Mucosa of gallbladder (tissue), 1 donor: Measurements from ENCODE around the gene BHLHE41. TPM values are rescaled to one million over a fixed set of nuclear protein-coding genes. Genes with fewer than 3 reads are reported as not detected.

ENCODE experiments used
- DNase-seq: peaks from one replicate; pipeline ENCODE4 v3.0.0-alpha.2; 2020; ENCODE audit warnings: low spot score
- total RNA-seq: library from RNA; stranded (reverse); gene quantifications from one replicate; pipeline ENCODE4 v1.2.1, GENCODE V29; 2021
- donor health status: DM: no; HTN: no; CAD: no.

BHLHE41 gene
- total RNA-seq, 1 donor from 2014 or later: 99.6 TPM

GRCh38 chr12:26080911-26081310 lies 43.9 kb downstream of the BHLHE41 start:
- DNase-seq: no peak

- no peak for DNase-seq
These were observed 46.7 kb downstream of the BHLHE41 start for GRCh38 chr12:26077915-26078702.

Other genes starting within 250 kb of the BHLHE41 start
- gene RASSF8, start 166.4 kb downstream of the BHLHE41 start, total RNA-seq: 40.7 TPM
- gene SSPN, start 70.5 kb upstream of the BHLHE41 start, total RNA-seq: 64.4 TPM